Heart left ventricle (tissue), 16 donors: ENCODE data around the gene ANTKMT. TPM values are rescaled to one million over a fixed set of nuclear protein-coding genes. Genes with fewer than 3 reads are reported as not detected.

Experiments
- ATAC-seq, 4 donors: fragments of 200-7000 bp; cut with Tn5 transposase; one replicate each; pipeline ENCODE4 v1.9.1; 2020 to 2022; ENCODE audit warnings: moderate library complexity in 4 of 4, mild to moderate bottlenecking in 3 of 4, moderate number of reproducible peaks in 1 of 4
- DNase-seq, 5 donors: peaks; one replicate each; pipeline ENCODE4 v3.0.0-alpha.2; 2020
- H3K27ac ChIP-seq, 12 donors: fragments of 200-600 bp; sonication (generic) in 4 of 12; one replicate each; pipeline versions ENCODE4 v1.5.0 to v1.8.0; 2016 to 2022; ENCODE audit warnings: mild to moderate bottlenecking in 2 of 12
- H3K27me3 ChIP-seq, 9 donors: fragments of 200-600 bp; sonication (generic) in 2 of 9; one replicate each; pipeline versions ENCODE4 v1.5.1 to v1.8.0; 2016 to 2022; ENCODE audit warnings: mild to moderate bottlenecking in 3 of 9
- H3K36me3 ChIP-seq, 9 donors: fragments of 200-600 bp; sonication (generic) in 2 of 9; one replicate each; pipeline versions ENCODE4 v1.5.0 to v1.8.0; 2018 to 2022; ENCODE audit warnings: mild to moderate bottlenecking in 2 of 9
- H3K4me1 ChIP-seq, 12 donors: fragments of 200-600 bp; sonication (generic) in 4 of 12; one replicate each; pipeline versions ENCODE4 v1.5.0 to v1.8.0; 2016 to 2022; ENCODE audit warnings: mild to moderate bottlenecking in 3 of 12
- H3K4me3 ChIP-seq, 12 donors: fragments of 200-600 bp; sonication (generic) in 4 of 12; one replicate each; pipeline versions ENCODE4 v1.5.0 to v1.8.0; 2017 to 2022; ENCODE audit warnings: mild to moderate bottlenecking in 9 of 12, moderate library complexity in 4 of 12
- H3K9me3 ChIP-seq, 12 donors: fragments of 200-600 bp; sonication (generic) in 4 of 12; one replicate each; pipeline versions ENCODE4 v1.5.0 to v1.8.0; 2016 to 2022; ENCODE audit warnings: mild to moderate bottlenecking in 1 of 12
- POLR2A ChIP-seq, 2 donors: fragments of 450-650 bp; IDR thresholded peaks; one replicate each; pipeline ENCODE4 v1.6.1; 2017; ENCODE audit warnings: antibody characterized with exemption in 2 of 2, mild to moderate bottlenecking in 2 of 2, moderate library complexity in 2 of 2
- WGBS, 4 donors: extraction: QIAGEN DNeasy Blood & Tissue Kit in 2 of 4; methylation state at CpG; one replicate each; pipeline versions ENCODE4 v1.1.5 to v1.1.7; 2013 to 2018; 5-methylcytosine and 5-hydroxymethylcytosine counted together
- intact Hi-C, 10 donors: fragments of 100-400 bp; cut with DNase I; formaldehyde crosslinking; loops; one replicate each; pipeline versions ENCODE4 v1.11.1 to v1.14.2; 2022
- polyA plus RNA-seq, 2 donors: library from polyadenylated mRNA; stranded (reverse); fragments of 200-250 nt; gene quantifications; one replicate each; pipeline ENCODE4 v1.2.3, GENCODE V29; 2013
- total RNA-seq, 9 donors: library from RNA; depleted of rRNA in 2 of 9; stranded (reverse); fragments of >200 nt in 2 of 9; fragmentation: NEBNext Ultra II Directional in 3 of 9; extraction: Animal tissue kit (Norgen Biotek cat#: 25700) in 3 of 9; gene quantifications; one replicate each; pipeline versions ENCODE4 v1.1.0 to v1.2.4, GENCODE V29; 2016 to 2023
- TF ChIP-seq, protein P1 (sequence below), 12 donors: fragments of 200-600 bp; sonication (generic) in 4 of 12; IDR thresholded peaks; one replicate each; pipeline versions ENCODE4 v1.5.0 to v1.8.0; 2018 to 2022; ENCODE audit warnings: antibody characterized with exemption in 12 of 12, mild to moderate bottlenecking in 5 of 12
- donor health status: ischemic (EF 13 %, LVEDD 7.1; RV severe dilation, severe dysfunction).
- donor health status: healthy with polysubstance abuse.
- donor health status: DM: no; HTN: yes; CAD: no.
- donor health status: DM: no; HTN: no; CAD: no.
- donor health status: ischemic (EF 25% LVEDD 6.9; RV normal size, moderate dysfunction).
- donor health status: ischemic (EF 25% LVEDD 5.7; RV mildly dilated, moderate dysfunction).
- donor health status: healthy.
- donor health status: DM: yes; HTN: yes; CAD: no.
- donor health status: ischemic (EF 35%, LVEDD 5.7; RV mildly dilated, moderate dysfunction).
- donor health status: nonischemic (EF 11% LVEDD 7.7; RV severe dilation, severe dysfunction).
- donor health status: DM: yes; HTN: yes; CAD: no.
- donor health status: PGD.
- donor health status: ischemic (EF 29% LVEDD 5.4; RV normal size, mild dysfunction).
- donor health status: nonischemic (EF 23%, LVEDD 6.1; RV moderate dilation, normal function).

ANTKMT gene
- total and polyA plus RNA-seq, 11 donors = 22.9 to 48.6 (median 36.0) TPM

- H3K36me3 ChIP-seq = peaks cover 0 to 39% (median 33%) of the 10 kb centered on the region in 9 donors
Observed at GRCh38 chr16:739560-740458, 18.9 kb downstream of the ANTKMT start.

DNA sequence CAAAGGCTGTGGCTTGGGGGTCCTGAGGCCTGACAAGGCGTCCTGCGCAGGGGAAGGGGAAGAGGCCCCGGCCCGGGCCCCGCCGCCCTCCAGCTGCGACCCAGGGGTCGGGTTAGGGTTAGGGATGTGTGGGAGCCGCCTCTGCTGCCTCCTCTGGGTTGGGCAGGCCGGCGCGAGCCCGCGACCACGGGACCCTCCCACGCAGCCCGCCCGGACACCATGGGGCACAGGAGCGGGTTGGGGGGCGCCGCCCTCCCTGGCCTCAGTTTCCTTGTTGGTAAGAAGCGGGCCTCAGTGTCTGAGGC lies 19.5 kb downstream of the ANTKMT start:
- Histone ChIP-seq H3K4me3 (peak overlapping the region; percentile 76 to 100 (median 97)), H3K27me3 (peaks cover 0 to 27% (median 0%) of the 10 kb centered on the region in 9 donors), H3K27ac (peak overlapping the region in 10 of 12 donors; percentile 74 to 90 (median 80)), H3K36me3 (peaks cover 0 to 36% (median 27%) of the 10 kb centered on the region in 9 donors), H3K9me3 (no peaks in the 10 kb centered on the region), H3K4me1 (peaks cover 4 to 18% (median 12%) of the 10 kb centered on the region in 12 donors)
- intact Hi-C loops = loop anchor here in 2 of 10 donors (2.0 kb wide), 1 partner anchor 30 kb away; no protein-coding TSS in a partner anchor
- DNase-seq (no peak), ATAC-seq (peak in 3 of 4 donors; percentile 32 to 42 (median 33))
- TF ChIP-seq POLR2A (IDR thresholded peaks at IDR 0.05) = no peak
- TF ChIP-seq, protein P1, sequence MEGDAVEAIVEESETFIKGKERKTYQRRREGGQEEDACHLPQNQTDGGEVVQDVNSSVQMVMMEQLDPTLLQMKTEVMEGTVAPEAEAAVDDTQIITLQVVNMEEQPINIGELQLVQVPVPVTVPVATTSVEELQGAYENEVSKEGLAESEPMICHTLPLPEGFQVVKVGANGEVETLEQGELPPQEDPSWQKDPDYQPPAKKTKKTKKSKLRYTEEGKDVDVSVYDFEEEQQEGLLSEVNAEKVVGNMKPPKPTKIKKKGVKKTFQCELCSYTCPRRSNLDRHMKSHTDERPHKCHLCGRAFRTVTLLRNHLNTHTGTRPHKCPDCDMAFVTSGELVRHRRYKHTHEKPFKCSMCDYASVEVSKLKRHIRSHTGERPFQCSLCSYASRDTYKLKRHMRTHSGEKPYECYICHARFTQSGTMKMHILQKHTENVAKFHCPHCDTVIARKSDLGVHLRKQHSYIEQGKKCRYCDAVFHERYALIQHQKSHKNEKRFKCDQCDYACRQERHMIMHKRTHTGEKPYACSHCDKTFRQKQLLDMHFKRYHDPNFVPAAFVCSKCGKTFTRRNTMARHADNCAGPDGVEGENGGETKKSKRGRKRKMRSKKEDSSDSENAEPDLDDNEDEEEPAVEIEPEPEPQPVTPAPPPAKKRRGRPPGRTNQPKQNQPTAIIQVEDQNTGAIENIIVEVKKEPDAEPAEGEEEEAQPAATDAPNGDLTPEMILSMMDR (IDR thresholded peaks at IDR 0.05) = no peak
- 0 to 10% (median 1%) methylated on average over 4 to 22 of the region's 22 CpGs for WGBS, 4 donors

More at GRCh38 chr16:739560-740458, 18.9 kb downstream of the ANTKMT start:
- DNase-seq (peak in 1 of 5 donors; percentile 8), ATAC-seq (no peak)
- Histone ChIP-seq H3K27me3 (peaks cover 0 to 21% (median 0%) of the 10 kb centered on the region in 9 donors), H3K9me3 (no peaks in the 10 kb centered on the region), H3K4me1 (peaks cover 4 to 18% (median 12%) of the 10 kb centered on the region in 12 donors), H3K27ac (peak overlapping the region in 5 of 12 donors; percentile 82 to 90 (median 85)), H3K4me3 (peak overlapping the region; percentile 76 to 100 (median 97))
- WGBS, 4 donors = 44 to 47% (median 45%) methylated on average over 35 to 38 of the region's 38 CpGs
- no peak for TF ChIP-seq POLR2A (IDR thresholded peaks at IDR 0.05)
- TF ChIP-seq, protein P1 (IDR thresholded peaks at IDR 0.05) = no peak
- intact Hi-C loops = loop anchor here in 2 of 10 donors (2.0 kb wide), 1 partner anchor 29 kb away; no protein-coding TSS in a partner anchor

DNA sequence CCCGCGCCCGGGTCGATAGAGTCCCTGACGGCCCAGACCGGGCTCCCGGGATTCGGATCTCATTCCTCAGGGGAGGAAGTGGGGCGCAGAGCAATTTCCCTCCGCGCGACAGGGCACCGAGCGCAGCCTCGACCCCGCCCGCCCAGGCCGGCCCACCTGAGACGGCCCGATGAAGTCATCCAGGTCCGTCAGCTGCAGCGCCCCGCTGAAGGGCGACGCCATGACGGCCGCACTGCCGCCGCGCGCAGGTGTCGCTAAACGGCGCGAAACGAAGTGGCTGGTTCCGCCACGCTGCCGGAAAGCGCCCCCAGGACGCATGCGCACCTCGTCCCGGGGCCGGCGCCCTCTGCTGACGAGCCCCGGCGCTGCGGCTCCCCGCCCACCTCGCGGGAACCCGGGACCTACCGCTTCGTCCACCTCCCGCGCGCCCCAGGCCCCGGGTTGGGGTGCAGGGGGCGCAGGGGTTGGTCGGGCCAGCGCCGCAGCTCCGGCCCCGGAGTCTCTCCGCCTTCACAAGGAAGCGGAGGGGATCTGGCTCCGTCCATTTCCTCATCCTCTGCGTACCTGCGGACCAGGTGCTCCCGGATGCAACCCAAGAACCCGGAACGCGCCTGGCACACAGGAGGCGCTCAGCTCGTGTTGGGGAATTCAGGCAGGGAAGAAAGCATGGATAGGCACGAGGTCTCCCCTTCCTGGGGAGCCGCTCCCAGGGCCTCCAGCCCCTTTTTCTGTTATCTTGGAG lies 20.0 kb downstream of the ANTKMT start, which contains the start of gene CIAO3:
CIAO3 (minus strand) TSS at position 234 of the 742 bp plus-strand sequence; CDS start at position 222, 12 bp downstream.
- H3K27ac ChIP-seq = peak within 1 kb of the TSS in 10 of 12 donors; percentile 74 to 90 (median 80)
- H3K4me3 ChIP-seq = peak within 1 kb of the TSS; percentile 76 to 100 (median 97)
- ATAC-seq = peak; percentile 61 to 95 (median 94)
- peaks cover 0 to 31% (median 22%) of the 10 kb centered on the region in 9 donors for H3K36me3 ChIP-seq
- H3K27me3 ChIP-seq = peaks cover 0 to 27% (median 0%) of the 10 kb centered on the region in 9 donors
- TF ChIP-seq, protein P1 (IDR thresholded peaks at IDR 0.05) = peak; percentile 90 to 100 (median 95)
- TF ChIP-seq POLR2A (IDR thresholded peaks at IDR 0.05) = peak; percentile 10 to 75
- intact Hi-C loops = loop anchor here in 4 of 10 donors (1.0 to 2.0 kb wide), 3 partner anchors 27 to 30 kb away; no protein-coding TSS in a partner anchor
- DNase-seq = peak; percentile 89 to 96 (median 92)
- peaks cover 4 to 18% (median 12%) of the 10 kb centered on the region in 12 donors for H3K4me1 ChIP-seq
- 0 to 2% (median 1%) methylated on average over 28 to 79 of the region's 79 CpGs for WGBS, 4 donors
- no peaks in the 10 kb centered on the region for H3K9me3 ChIP-seq
